NCI-H748 (cell line): ENCODE measurements around the gene RSRC2.
A peak's percentile ranks its signal among the peaks of the same experiment; 100 is the strongest.
"Not testable (repeated sequence)": the region's sequence is repeated elsewhere in the genome, so short reads cannot be mapped to it uniquely, and the experiment has no call there.

Source experiments
- DNase-seq: peaks from one replicate; lab custom pipeline; 2025; ENCODE audit not compliant: unreplicated experiment; lab: John Stamatoyannopoulos, UW

The RSRC2 gene

DNA sequence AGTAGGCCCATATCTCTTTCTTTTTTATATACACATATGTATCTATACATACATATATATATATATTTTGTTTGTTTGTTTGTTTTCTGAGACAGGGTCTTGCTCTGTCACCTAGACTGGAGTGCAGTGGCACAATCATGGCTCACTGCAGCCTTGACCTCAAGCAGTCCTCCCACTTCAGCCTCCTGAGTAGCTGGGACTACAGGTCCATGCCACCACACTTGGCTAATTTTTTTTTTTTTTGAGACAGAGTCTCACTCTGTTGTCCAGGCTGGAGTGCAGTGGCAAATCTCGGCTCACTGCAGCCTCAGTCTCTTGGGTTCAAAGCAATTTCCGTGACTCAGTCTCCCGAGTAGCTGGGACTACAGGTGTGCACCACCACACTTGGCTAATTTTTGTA, 38.9 kb downstream of the RSRC2 start:
- DNase-seq = not testable (repeated sequence)

DNA sequence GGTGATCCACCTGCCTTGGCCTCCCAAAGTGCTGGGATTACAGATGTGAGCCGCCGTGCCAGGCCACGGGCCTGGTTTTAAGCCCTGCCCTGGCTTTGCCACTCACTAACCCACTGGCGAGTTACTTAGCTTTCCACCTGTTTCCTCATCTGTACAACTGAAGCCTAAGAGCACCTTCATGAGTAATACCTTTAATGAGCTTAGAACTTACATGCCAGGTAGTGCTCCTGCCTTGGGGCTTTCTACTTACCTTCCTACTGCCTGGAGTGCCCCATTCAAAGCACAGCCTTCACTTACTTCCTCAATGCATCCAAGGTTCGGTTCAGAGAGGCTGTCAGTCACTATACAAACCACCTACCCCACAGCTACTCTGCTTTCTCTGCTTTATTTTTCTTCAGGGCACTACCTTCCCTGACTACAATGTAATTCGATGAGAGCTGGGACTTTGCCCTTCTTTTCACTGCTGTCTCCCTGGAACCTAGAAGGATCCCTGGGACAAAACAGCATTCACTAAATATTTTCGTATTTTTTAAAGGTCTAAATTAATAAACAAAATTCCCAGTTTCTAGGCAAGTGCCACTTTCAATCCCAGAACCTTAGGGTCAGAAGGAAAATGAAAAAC, 39.8 kb downstream of the RSRC2 start:
- no peak for DNase-seq

DNA sequence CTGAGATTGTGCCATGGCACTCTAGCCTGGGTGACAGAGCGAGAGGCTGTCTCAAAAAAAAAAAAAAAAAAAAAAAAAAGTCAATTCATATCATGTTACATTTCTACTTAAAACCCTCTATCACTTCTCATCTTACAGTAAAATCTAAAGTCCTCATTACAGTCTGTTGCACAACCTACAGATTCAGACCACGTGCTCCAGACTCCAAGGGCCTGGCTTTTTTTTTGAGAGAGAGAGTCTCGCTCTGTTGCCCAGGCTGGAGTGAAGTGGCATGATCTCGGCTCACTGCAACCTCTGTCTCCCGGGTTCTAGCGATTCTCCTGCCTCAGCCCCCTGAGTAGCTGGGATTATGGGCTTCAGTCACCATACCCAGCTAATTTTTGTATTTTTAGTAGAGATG, 40.4 kb downstream of the RSRC2 start:
- not testable (repeated sequence) for DNase-seq

DNA sequence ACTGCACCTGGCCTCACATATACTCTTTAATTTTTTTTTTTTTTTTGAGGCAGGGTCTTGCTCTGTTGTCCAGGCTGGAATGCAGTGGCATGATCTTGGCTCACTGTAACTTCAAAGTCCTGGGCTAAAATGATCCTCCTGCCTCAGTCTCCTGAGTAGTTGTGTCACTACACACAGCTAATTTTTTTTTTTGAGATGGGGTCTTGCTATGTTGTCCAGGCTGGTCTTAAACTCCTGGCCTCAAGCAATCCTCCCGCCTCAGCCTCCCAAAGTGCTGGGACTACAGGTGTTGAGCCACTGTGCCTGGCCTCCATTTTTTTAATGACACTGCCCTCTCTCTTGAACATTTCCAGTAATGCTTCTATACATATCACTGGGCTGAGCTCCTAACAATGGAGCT, 42.4 kb downstream of the RSRC2 start:
- not testable (repeated sequence) for DNase-seq

DNA sequence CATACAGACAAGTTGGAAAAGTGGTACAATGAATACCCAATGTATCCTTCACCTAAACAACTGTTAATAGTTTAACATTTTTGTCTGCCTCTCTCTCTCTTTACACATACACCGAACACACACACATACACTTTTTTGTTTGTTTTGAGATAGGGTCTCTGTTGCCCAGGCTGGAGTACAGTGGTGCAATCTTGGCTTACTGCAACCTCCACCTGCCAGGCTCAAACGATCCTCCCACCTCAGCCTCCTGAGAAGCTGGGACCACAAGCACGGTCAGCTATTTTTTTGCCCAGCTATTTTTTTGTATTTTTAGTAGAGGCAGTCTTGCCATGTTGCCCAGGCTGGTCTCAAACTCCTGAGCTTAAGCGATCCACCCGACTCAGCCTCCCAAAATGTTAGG, 42.8 kb downstream of the RSRC2 start:
- no peak for DNase-seq

DNA sequence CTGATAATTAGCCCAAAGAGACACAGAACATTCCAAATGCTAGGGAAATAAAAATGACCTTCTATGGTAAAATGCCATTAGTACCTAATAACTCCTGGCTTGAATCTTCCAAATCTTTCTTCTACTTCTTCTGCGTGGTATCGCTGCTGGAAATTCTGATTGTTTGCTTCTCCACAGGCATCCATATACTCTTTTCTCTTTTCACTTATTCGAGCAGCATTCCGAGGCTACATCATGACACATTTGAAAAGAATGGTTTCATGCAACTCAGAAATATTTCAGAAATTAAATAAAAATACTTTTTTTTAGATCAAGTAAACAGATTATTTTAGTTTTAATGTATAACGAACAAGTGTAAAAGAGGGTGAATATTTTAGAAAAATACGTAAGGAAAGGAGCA, 44.9 kb downstream of the RSRC2 start:
- DNase-seq = no peak

DNA sequence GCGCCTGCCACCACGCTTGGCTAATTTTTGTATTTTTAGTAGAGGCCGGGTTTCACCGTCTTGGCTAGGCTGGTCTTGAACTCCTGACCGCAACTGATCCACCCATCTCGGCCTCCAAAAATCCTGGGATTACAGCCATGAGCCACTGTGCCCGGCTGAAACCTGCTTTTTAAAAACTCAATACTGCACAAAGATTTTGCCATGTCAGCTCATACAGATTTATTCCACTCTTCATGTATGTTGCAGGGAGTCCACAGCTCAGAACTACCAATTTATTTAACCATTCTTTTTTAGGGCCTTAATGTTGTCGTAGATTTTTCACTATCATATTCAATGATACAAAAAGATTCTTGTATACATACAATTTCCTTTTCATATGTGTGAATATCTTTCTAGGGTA, 46.0 kb downstream of the RSRC2 start:
- no peak for DNase-seq

DNA sequence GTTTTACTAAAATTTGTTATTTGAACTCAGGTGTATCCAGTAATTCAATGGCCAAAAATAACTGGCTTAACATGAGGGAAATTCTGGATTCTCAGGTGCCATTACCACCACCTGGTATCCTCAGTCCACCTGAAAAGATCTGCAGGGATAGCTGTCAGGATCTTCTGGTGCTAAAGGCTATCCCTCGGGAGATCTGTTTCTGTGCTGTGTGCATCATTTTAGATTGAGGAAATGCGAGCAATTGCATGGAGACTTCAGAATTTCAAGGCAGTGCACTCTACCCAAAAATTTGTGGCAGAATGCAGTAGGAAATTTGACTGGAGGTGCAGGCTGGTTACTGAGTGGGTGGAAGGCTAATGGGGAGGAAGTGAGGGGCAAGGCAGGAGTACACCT, 52.4 kb downstream of the RSRC2 start:
- DNase-seq = no peak

DNA sequence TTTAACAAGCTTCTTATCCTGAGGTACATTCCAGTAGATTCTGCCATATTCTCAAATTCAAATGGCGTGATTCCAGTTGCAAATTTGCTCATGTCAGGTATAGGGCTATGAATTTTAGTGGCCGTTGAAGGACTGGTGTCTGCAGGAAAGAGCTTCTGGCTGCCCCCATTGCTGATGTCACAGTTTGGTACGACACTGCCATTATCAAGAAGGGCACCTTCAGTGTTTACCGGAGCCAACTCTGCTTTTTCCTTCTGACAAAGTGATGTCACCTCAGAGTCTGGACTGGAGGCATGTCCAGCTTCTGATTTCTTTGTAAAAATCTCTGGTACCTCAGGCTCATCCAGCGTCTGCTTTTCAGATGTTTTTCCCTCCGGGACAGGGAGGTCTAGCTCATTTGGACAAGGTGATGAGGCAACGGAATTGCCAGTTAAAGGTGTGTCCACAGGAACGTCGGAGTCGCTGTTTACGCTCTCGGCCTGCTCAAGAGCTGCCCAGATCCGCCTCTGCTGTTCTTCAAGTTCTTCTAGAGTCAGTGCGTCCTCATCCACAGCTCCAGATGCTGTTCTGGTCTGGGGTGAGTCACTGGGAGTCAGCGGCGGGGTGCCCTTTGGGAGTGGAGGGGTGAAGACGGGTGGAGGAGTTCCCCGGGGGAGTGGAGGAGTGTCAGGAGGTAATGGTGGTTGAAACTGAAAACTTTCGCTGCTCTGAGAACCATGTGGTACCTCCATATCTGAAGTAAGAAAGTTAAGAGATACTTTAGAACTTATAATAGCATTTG, 53.0 kb downstream of the RSRC2 start:
- DNase-seq = no peak

DNA sequence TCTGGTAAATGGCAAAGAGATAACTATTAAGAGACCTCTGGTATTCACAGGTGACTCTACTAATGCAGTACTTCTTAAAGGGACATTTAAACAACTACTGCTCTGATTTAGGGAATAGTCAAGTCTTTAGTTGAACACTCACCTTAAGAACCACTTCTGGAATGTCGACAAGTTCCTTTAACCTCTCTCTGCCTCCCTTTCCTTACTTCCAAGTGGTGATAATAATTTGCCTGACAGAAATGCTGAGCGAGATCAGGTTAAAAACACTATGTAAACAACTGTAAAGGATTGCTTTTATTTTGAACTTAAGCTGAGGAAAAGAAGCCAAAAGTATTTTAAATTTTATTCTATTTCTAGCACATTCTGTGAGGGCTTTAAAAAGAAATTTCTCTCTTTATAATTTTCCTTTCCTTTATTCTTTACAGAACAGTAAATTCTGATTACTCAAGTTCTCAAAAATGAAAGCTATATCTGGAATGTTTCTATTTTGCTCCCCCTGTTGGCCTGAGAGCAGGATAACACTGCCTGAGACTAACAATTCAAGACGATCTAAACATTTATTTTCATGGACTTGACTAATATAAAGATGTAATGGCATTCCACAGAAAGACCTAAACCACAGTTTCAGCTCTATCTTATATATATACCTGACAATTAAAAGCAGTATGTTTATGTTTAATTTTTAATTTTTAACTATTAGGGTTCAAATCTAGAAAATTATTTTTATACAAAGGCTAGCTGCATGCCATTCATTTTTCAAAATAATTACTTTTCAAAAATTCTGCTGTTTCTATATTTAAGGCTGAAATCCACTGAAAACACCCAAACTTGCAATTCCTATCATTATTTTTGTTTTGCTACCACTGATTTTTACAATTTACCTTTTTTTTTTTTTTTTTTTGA, 55.2 kb downstream of the RSRC2 start:
- DNase-seq = peak; percentile 46

DNA sequence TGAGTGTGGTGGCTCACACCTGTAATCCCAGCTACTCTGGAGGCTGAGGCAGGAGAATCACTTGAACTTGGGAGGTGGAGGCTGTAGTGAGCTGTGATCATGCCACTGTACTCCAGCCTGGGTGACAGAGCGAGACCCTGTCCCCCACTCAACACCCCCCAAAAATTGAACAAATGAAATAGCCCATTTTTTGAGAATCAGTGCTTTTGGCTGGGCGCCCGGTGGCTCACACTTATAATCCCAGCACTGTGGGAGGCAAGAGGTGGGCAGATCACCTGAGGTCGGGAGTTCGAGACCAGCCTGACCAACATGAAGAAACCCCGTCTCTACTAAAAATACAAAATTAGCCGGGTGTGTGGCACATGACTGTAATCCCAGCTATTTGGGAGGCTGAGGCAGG, 56.2 kb downstream of the RSRC2 start:
- not testable (repeated sequence) for DNase-seq

DNA sequence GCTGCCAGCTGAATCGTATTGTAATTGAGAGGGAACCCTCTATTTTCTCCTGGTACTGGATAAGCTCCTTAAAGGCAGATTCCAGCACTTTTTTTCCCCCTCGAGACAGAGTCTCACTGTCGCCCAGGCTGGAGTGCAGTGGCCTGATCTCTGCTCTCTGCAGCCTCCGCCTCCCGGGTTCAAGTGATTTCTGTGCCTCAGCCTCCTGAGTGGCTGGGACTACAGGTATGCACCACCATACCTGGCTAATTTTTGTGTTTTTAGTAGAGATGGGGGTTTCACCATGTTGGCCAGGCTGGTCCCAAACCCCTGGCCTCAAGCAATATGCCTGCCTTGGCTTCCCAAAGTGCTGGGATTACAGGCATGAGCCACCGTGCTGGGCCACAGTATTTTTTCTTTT, 56.9 kb downstream of the RSRC2 start:
- DNase-seq = not testable (repeated sequence)

DNA sequence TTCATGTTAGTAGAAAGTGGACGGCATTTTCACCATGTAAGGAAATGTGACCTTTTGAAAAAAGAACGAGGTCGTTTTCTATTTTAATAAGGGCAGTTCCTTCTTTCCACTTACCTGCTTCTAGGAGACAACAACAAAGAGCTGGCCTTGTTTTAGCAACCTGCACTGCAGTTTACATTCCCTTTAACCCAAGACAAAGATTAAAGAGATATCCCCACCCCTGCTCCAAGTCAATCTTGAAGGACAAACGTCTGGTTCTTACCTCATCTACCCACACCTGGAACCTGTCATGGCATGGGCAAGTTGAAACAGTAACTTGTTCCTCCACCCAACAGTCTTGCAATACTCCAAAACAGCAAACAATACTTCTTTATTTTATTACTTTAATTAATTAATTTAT, 58.8 kb downstream of the RSRC2 start:
- no peak for DNase-seq

DNA sequence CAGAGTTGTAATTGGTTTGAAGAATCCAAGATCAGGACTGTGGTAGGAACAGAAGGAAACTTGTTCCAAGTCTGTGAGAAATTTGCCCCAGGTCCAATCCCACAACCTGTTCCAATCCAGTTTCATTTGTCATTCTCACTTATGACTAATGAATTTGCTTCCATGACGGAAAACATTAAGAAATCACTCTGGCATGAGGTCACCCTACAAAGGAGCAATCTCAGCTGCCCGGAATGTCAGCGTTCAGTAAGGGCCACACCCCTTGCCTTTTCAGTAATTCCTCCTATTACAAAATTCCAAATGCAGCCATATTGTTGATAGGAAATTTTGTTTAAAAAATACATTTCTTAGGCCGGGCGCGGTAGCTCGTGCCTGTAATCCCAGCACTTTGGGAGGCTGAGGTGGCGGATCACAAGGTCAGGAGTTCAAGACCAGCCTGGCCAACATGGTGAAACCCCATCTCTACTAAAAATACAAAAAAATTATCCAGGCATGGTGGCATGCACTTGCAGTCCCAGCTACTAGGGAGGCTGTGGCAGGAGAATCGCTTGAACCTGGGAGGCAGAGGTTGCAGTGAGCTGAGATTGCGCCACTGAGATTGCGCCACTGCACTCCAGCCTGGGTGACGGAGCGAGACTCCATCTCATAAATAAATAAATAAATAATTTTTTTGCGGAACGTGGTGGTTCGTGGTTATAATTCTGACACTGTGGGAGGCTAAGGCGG, 62.3 kb downstream of the RSRC2 start:
- not testable (repeated sequence) for DNase-seq

DNA sequence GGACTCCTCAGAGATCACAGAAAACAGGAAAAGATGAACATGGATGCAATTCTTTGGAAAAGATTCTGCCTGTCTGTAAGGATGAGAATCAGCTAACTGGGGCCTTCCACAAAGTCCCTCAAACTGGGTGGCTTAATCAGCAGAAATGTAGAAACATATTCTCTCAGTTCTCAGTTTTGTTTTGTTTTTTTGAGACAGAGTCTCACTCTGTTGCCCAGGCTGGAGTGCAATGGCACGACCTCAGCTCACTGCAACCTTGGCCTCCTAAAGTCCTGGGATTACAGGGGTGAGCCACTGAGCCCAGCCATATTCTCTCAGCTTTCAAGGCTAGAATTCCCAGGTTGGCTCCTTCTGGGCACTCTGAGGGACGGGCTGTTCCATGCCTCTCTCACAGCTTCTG, 66.1 kb downstream of the RSRC2 start:
- DNase-seq = no peak

DNA sequence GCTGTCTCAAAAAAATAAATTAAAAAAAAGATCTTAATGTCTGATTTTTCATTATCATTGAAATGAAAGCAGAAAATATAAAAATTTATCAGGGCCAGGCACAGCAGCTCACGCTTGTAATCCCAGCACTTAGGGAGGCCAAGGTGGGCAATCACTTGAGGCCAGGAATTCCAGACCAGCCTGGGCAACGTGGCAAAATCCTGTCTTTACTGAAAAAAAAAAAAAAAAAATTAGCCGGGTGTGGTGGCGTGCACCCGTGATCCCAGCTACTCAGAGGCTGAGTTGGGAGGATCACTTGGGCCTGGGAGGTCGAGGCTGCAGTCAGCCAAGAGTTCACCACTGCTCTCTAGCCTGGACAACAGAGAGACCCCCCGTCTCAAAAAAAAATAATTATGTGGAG, 66.7 kb downstream of the RSRC2 start:
- no peak for DNase-seq

DNA sequence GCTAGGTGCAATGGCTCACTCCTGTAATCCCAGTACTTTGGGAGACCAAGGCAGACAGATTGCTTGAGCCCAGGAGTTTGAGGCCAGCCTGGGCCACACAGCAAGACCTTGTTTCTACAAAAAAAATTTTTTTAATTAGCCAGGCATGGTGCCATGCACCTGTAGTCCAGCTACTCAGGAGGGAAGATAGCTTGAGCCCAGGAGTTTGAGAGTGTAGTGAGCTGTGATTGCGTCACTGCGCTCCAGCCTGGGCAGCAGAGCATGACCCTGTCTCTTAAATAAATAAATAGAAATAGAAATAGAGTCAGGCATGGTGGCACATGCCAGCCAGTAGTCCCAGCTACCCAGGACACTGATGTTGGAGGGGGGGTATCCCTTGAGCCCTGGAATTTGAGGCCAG, 67.5 kb downstream of the RSRC2 start:
- DNase-seq = no peak

DNA sequence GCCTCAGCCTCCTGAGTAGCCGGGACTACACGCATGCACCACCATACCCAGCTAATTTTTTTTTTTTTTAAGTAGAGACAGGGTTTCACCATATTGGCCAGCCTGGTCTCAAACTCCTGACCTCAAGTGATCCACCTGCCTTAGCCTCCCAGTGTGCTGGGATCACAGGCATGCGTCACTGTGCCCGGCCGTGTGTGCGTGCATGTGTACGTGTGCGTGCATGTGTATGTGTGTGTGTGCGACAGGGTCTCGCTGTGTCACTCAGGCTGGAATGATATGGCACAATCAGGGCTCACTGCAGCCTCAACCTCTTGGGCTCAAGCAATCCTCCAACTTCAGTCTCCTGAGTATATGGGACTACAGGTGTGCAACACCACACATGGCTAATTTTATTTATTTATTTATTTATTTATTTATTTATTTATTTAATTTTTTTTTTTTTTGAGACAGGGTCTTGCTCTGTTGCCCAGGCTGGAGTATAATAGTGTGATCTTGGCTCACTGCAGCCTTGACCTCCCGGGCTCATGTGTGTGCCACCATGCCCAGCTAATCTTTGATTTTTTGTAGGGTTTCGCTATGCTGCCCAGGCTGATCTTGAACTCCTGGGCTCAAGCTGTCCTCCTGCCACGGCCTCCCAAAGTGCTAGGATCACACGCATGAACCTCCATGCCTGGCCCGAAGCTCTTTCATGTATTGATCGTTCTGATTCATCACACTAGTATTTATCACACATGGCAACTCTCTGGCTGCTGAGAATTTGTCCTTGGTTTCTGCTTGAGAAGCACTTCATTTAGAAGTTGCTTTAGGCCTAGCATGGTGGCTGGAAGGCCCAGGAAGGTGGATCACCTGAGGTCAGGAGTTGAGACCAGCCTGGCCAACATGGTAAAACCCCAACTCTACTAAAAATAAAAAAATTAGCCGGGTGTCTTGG, 68.4 kb downstream of the RSRC2 start:
- no peak for DNase-seq

DNA sequence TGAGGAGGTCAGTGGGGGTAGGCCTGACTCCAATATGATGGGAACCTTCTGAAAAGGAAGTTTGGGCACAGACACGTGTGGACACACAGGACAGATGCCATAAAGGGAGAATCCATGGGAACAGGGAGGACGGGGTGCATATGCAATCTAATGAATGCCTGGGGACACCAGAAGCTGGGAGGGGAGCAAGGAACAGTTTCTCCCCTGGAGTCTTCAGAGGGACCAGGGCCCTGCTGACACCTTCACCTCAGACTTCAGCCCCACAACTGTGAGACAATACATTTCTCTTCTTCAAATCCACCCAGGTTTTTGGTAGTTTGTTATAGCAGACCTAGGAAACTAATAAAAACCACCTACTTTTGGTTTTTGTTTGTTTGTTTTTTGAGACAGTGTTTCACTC, 69.1 kb downstream of the RSRC2 start:
- DNase-seq = no peak

DNA sequence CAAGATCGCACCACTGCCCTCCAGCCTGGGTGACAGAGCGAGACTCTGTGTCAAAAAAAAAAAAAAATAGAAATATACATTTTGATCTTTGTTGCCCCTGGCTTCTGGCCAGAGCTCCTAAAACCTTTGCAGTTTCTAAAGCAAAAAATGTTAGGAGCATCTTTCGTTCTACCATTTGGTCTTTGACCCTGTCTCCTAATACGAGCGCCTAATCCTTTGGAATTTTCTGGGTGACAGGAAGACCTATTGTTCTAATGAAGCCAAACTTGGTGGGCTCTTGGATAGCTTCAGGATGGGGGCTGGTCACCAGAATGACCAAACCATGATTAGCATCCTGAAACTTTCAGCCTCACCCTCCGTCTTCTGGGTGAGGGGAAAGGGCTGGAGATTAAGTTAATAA, 72.0 kb downstream of the RSRC2 start:
- DNase-seq = no peak
